KOPT-K1 (cell line): ENCODE data around the gene DDX54.
"Not testable (repeated sequence)": the region's sequence is repeated elsewhere in the genome, so short reads cannot be mapped to it uniquely, and the experiment has no call there.

Experiments
- H3K27ac ChIP-seq: fragments of 200-600 bp; sonication (generic); 2 replicates; pipeline ENCODE4 v1.5.1; 2016; ENCODE audit warnings: antibody characterized with exemption, mild to moderate bottlenecking, low read depth, low read length; ENCODE audit not compliant: poor library complexity, severe bottlenecking
- H3K36me3 ChIP-seq: fragments of 200-600 bp; sonication (generic); 2 replicates; pipeline ENCODE4 v1.5.1; 2017; ENCODE audit warnings: antibody characterized with exemption, mild to moderate bottlenecking, low read length, moderate library complexity; ENCODE audit not compliant: insufficient read depth
- H3K9me3 ChIP-seq: fragments of 200-600 bp; sonication (generic); 2 replicates; pipeline ENCODE4 v1.5.1; 2017; ENCODE audit warnings: antibody characterized with exemption, low read length, mild to moderate bottlenecking; ENCODE audit not compliant: insufficient read depth, poor library complexity, severe bottlenecking

Gene DDX54

DNA sequence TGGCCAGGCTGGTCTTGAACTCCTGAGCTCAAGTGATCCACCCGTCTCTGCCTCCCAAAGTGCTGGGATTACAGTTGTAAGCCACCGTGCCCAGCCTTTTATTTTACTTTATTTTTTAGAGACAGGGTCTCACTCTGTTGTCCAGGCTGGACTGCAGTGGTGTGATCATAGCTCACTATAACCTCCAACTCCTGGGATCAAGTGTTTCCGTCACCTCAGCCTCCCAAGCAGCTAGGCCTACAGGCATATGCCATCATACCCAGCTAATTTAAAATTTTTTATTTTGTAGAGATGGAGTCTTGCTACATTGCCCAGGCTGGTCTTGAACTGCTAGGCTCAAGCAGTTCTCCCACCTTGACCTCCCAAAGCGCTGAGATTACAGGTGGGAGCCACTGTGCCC is 39.7 kb upstream of the DDX54 start:
- peaks cover 11% of the 10 kb centered on the region; the same call in 1 of the 2 replicates for H3K36me3 ChIP-seq
- H3K9me3 ChIP-seq: no peaks in the 10 kb centered on the region
- no peak overlapping the region for H3K27ac ChIP-seq

DNA sequence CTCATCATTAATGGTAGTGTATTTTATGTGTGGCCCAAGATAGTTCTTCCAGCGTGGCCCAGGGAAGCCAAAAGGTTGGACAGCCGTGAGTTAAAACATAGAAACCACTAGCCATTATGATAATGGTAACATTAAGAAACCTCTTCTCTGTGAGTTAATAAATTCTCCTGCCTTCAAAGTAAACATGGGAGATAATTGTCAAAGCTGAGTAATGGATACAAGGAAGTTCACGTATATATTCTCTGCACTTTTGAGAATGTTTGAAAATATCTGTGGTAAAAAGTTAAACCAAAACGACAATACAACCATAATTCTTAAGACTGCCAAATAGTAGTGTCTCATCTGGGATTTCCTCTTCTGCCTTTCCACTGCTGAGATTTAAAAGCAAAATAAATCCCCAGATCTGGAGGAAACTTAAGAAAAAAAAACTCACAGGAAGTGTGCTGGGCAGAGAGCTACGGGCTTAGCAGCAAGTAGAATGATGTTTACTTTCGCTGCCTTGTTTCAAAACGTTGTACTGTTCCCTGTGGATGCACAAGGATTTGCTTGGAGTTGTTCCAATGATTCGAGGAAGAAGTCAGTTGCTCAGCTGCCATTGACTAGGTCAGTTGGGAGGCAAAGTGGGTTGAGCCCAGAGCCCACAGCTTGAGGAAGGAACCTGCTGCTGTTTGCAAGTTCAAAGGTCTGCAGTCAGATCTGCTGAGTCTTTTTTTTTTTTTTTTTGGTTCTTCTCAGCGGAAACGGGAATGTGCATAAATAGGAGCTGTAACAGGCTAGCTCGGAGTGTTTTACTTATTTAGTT is 37.7 kb upstream of the DDX54 start:
- Histone ChIP-seq H3K27ac (peak overlapping the region; percentile 30), H3K36me3 (peaks cover 5% of the 10 kb centered on the region; the same call in 1 of the 2 replicates), H3K9me3 (no peaks in the 10 kb centered on the region)

DNA sequence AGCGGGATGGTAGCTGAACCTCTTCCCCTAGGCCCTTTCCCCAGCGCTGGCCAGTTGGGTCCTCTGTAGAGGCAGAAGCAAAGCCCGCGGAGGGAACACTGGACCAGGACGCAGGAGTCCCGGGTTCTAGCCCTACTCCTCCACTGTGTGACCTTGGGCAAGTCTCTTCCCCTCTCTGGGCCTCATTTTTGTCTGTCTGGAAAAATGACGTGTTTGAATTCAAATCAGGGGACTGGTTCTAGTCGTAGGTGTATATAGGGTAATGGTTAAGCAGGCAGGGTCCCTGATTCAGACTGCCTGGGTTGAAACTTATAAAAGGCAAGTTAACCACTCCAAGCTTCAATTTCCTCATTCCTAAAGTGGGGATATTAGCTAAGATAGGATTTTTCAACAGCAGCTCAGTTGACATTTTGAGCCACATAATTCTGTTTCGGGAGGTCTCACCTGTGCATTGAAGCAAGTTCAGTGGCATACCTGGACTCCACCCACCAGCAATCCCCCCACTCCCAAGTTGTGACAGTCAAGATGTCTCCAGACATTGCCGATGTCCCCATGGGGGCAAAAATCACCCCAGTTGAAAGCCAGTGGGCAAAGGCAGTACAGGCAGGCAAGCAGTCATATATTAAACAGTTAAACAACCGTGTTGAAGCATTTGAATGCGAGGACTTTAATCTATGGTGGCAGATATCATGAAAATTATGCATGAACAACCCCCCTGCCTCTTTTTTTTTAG is 36.9 kb upstream of the DDX54 start:
- H3K9me3 ChIP-seq: no peaks in the 10 kb centered on the region
- no peaks in the 10 kb centered on the region for H3K36me3 ChIP-seq
- H3K27ac ChIP-seq: peak overlapping the region; percentile 56

DNA sequence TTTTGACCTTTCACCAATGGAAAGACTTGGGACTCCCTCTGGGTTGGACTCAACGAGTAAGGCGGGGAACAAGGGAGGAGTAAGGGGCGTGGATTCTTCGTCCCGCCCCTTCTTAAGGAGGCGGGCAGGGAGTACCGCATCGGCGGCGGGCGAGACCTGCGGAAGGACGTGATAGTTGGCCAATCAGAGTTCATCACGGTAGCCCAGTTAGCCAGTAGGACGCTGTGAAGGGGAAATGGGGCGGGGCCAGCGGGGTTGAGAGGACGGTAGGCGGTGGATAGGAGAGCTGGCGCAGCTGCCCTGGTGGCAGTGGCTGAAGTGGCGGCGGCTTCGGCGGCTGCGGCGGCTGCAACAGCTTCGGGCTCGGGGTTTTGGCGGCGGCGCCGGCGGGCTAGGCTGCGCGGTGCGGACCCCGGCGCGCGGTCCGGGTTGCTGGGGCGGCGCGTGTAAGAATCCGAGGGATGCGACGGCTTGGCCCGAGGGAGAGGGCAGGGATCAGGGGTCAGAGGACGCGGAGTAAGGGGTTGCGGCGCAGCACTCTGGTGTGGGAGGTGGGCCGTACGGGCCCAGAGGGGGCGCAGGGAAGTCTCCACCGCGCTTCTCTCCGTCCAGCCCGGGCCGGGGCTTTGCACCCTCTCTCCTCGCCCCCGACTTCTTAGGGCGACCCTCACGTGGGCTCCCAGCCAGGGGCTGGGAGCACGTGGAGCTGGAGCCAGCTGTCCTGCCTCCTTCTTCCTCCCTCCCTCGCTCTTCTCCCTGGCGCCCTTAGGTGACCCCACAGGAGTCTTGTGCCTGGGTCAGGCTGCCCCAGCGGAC is 36.1 kb upstream of the DDX54 start, which contains the start of gene TPCN1:
TPCN1 (plus strand) TSS at position 284 of the 816 bp plus-strand sequence. CDS start 5,389 bp downstream, outside the sequence.
- Histone ChIP-seq H3K27ac (peak within 1 kb of the TSS; percentile 56), H3K9me3 (no peaks in the 10 kb centered on the region)

DNA sequence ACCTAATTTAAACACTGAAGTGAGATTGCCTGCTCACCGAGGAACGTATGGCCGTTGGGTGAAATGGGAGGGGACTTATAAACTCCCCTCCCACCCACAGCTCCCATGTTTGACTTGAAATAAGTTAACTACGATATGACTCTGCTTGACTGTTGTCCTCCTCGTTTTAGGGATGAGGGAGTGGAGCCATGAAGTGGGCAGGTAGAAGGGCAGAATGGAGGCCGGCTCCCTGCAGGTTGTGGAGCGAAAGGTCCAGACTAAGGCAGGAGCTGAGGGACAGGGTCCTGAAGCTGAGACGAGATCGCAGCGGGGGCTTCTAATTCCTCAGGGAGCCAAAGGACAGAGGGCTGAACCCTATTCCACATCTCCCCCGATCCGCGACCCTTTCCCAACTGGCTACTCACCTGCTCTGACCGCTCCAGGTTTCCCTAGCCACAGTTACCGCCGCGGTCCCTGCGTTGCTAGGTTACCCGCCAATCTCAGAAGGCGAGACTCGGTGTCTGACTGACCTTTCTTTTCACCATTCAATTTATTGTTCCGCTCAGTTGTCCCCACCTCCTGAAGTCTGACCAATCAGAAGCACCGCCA is 35.4 kb upstream of the DDX54 start:
- H3K27ac ChIP-seq: peak overlapping the region; percentile 34
- no peaks in the 10 kb centered on the region for H3K36me3 ChIP-seq

More for the DNA sequence above, 36.1 kb upstream of the DDX54 start, which contains the start of gene TPCN1:
- H3K36me3 ChIP-seq: no peaks in the 10 kb centered on the region

DNA sequence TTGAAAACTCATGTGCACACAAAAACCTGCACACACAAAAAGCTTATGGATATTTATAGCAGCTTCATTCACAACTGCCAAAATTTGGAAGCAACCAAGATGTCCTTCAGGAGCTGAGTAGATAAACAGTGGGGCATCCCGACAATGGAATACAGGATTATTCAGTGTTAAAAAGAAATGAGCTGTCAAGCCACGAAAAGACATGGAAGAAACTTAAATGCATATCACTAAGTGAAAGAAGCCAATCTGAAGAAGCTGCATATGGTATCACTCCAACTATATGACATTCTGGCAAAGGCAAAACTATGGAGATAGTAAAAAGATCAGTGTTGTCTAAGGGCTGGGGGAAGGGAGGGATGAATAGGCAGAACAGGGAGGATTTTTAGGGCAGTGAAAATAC is 30.7 kb upstream of the DDX54 start:
- H3K36me3 ChIP-seq: no peaks in the 10 kb centered on the region
- H3K27ac ChIP-seq: no peak overlapping the region
- H3K9me3 ChIP-seq: no peaks in the 10 kb centered on the region

More for the DNA sequence above, 35.4 kb upstream of the DDX54 start:
- no peaks in the 10 kb centered on the region for H3K9me3 ChIP-seq

DNA sequence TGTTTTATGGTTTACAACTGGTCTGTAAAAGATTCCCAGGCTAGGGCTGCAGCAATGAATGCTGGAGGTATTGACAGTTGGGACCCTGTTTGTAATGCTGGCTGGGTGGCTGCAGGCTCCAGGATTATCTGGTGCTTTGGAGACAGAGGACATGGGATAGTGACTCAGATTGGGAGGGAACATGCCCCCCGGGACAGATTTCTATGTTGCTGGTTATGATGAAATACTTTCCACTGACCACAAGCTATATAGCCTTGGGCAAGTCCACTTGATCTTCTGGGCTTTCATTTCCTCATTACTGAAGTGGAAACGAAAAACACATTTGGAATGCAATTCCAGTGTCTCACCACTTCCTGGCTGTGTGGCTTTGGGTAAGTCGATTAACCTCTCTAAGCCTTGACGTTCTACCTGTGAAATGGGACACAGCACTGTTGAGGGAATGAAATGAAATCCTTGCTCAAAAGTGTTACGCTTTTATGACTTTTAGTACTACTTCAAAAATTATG is 29.7 kb upstream of the DDX54 start:
- Histone ChIP-seq H3K27ac (no peak overlapping the region), H3K36me3 (no peaks in the 10 kb centered on the region), H3K9me3 (no peaks in the 10 kb centered on the region)

DNA sequence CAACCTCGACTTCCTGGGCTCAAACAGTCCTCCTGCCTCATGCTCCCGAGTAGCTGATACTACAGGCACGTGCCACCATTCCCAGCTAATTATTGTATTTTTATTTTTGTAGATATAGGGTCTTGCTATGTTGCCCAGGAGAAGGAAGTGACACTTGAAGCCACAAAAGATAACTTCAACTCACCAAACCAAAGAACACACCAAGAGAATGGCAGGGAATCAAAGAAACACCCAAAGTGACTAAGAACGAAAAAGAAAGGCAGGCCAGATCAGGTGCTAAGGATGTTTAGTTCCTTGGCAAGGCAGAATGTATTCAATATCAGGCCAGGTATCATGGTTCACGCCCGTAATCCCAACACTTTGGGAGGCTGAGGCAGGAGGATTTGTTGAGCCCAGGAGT is 25.9 kb upstream of the DDX54 start:
- H3K36me3 ChIP-seq: no peaks in the 10 kb centered on the region
- no peak overlapping the region for H3K27ac ChIP-seq
- H3K9me3 ChIP-seq: no peaks in the 10 kb centered on the region

DNA sequence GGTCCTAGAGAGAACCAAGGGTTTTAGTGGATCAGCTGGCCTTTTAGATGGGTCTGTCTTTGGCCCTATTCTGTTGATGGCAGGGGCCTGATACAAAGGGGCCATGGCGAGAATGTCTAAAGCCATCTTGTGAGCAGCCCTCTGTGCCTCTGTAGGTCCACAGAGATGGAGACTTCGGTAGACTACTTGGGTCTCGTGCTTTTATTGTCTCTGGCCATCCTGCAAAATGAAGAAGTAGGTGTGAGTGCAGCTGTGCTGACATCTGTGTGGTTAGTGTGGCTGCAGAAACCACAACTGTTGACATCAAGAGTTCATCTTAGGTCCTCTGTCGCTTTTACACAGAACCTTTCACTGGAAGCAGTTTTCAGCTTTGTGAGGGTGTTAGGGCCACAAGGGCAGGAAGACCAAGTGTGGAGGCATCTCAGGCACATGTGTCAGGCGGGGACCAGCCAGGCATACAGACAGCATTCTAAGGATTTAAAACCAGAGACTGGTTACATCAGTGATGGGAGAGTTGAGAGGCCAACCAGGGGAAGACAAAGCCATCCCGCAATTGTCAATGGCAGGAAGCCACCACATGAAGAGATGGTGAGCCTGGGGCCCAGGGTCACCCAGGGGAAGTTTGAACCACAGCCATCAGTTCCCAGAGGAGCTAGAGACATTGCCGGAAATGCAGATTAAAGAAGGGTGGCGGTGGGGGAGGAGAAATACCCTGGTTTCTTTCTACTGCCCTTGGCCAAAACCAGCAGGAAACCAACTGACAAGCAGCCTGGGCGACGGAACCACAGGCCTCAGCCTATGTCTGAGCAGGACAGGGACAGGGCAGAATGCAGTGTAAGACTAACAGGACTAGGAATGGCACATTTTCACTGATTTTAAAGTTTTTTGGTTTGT is 23.0 kb upstream of the DDX54 start:
- Histone ChIP-seq H3K27ac (peak overlapping the region; percentile 43), H3K36me3 (no peaks in the 10 kb centered on the region), H3K9me3 (no peaks in the 10 kb centered on the region)

DNA sequence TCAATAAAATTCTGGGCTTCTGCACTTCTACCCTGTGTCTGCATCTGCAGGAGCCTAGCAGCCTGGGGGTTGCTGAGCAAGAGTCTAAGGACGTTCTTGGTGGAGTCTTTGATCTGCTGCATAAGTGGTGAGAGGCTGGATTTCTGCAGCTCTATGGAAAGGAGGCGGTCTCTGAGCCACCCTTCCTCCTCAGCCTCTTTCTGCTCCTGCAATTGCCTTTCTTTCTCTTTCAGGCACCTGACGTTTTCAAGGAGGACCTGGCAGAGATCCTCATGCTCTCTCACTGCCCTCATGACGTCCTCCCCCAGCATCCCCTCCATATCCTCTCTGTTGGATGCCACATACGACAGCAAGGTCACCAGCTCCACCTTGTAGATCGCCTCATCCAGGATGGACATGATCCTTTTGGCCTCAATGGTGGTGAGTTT is 22.3 kb upstream of the DDX54 start:
- peak overlapping the region; percentile 43 for H3K27ac ChIP-seq
- H3K9me3 ChIP-seq: no peaks in the 10 kb centered on the region
- no peaks in the 10 kb centered on the region for H3K36me3 ChIP-seq

DNA sequence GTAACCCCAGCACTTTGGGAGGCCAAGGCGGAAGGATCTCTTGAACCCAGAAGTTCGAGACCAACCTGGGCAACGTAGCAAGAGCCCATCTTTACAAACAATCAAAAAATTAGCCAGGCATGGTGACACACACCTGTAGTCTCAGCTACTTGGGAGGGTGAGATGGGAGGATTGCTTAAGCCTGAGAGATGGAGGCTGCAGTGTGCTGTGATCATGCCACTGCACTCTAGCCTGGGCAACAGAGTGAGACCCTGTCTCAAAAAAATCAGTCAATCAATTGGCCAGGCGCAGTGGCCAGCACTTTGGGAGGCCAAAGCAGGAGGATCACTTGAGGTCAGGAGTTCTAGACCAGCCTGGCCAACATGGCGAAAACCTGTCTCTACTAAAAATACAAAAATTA is 21.5 kb upstream of the DDX54 start:
- H3K36me3 ChIP-seq, H3K9me3 ChIP-seq, H3K27ac ChIP-seq: not testable (repeated sequence)

DNA sequence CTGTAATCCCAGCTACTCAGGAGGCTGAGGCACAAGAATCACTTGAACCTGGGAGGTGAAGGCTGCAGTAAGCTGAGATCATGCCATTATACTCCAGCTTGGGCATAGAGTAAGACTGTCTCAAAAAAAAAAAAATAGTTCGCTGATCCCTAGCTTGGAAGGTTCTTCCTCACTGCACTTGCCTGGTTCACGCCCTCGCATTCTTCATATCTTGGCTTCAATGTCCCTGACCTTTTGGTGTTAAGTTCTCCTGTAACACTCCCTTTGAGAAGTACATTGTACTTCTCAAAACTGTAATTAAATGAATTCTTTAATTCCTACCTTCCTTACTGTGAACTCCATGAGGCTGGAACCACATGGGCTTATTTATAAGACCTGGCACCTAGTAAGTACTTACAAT is 19.5 kb upstream of the DDX54 start:
- Histone ChIP-seq H3K36me3 (no peaks in the 10 kb centered on the region), H3K9me3 (no peaks in the 10 kb centered on the region), H3K27ac (no peak overlapping the region)

DNA sequence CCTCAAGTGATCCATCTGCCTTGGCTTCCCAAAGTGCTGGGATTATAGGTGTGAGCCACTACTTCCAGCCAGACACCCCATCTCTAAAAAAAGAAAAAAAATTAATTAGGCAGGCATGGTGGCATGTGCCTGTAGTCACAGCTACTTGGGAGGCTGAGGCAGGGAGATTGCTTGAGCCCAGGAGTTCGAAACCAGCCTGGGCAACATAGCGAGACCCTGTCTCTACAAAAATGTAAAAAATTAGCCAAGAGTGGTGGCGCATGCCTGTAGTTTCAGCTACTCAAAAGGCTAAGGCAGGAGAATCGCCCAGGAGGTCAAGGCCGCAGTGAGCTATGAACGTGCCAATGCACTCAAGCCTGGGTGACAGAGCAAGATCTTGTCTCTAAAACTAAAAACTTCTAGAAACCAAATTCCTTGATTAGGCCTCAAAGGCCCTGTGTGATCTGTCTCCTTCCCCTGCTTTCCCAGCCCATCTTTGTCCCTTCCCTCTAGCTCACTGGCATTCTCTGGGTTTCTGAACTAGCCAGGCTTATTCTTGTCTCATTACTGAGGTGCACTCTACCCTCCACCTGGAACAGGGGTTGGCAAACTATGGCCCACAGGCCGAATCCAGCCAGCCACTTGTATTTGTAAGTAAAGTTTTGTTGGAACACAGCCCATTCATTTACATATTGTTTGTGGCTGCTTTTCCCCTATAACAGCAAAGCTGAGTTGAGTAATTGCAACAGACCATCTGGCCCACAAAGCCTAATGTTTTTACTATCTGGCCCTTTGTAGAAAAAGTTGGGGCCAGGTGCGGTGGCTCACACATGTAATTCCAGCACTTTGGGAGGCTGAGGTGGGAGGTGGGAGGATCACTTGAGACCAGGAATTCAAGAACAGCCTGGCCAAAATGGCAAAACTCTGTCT is 18.8 kb upstream of the DDX54 start:
- Histone ChIP-seq H3K27ac (no peak overlapping the region), H3K9me3 (no peaks in the 10 kb centered on the region), H3K36me3 (no peaks in the 10 kb centered on the region)
